Upper lobe of left lung (tissue), 6 donors: Measurements from ENCODE around the gene HLA-DQA1. TPM values are rescaled to one million over a fixed set of nuclear protein-coding genes. Genes with fewer than 3 reads are reported as not detected.
A peak's percentile ranks its signal among the peaks of the same experiment; 100 is the strongest.

Experiments used
- ATAC-seq, 2 donors: fragments of 200-7000 bp; cut with Tn5 transposase; one replicate each; pipeline ENCODE4 v1.9.1; 2022; ENCODE audit warnings: mild to moderate bottlenecking in 2 of 2, moderate library complexity in 2 of 2; ENCODE audit not compliant: low FRiP score in 2 of 2
- DNase-seq, 2 donors: peaks; one replicate each; pipeline ENCODE4 v3.0.0-alpha.2; 2019 to 2020
- H3K27ac ChIP-seq, 4 donors: fragments of 200-600 bp; sonication (generic); one replicate each; pipeline ENCODE4 v1.5.1; 2016 to 2019
- H3K27me3 ChIP-seq, 4 donors: fragments of 200-600 bp; sonication (generic); one replicate each; pipeline ENCODE4 v1.5.1; 2017 to 2019
- H3K36me3 ChIP-seq, 4 donors: fragments of 200-600 bp; sonication (generic); one replicate each; pipeline ENCODE4 v1.5.1; 2016 to 2019
- H3K4me1 ChIP-seq, 4 donors: fragments of 200-600 bp; sonication (generic); one replicate each; pipeline ENCODE4 v1.5.1; 2018 to 2019
- H3K4me3 ChIP-seq, 4 donors: fragments of 200-600 bp; sonication (generic); one replicate each; pipeline ENCODE4 v1.5.1; 2017 to 2019; ENCODE audit warnings: mild to moderate bottlenecking in 2 of 4, moderate library complexity in 1 of 4
- H3K9me3 ChIP-seq, 4 donors: fragments of 200-600 bp; sonication (generic); one replicate each; pipeline ENCODE4 v1.5.1; 2018 to 2019
- EP300 ChIP-seq, 4 donors: sonication (generic); formaldehyde crosslinking; IDR thresholded peaks; one replicate each; pipeline ENCODE4 v1.5.1; 2017; ENCODE audit warnings: antibody characterized with exemption in 4 of 4, control low read depth in 2 of 4
- POLR2A ChIP-seq, 4 donors: fragments of 450-650 bp; IDR thresholded peaks; one replicate each; pipeline ENCODE4 v1.5.1; 2016 to 2017; ENCODE audit warnings: antibody characterized with exemption in 4 of 4, mild to moderate bottlenecking in 2 of 4
- POLR2AphosphoS5 ChIP-seq, 2 donors: sonication (generic); formaldehyde crosslinking; IDR thresholded peaks; one replicate each; pipeline ENCODE4 v1.5.1; 2017; ENCODE audit warnings: antibody characterized with exemption in 2 of 2
- WGBS, 2 donors: methylation state at CpG; one replicate each; pipeline ENCODE4 v1.1.5; 2017 to 2018; 5-methylcytosine and 5-hydroxymethylcytosine counted together
- total RNA-seq, 6 donors: library from RNA; depleted of rRNA in 4 of 6; stranded (reverse); fragments of >200 nt in 4 of 6; gene quantifications; one replicate each; pipeline versions ENCODE4 v1.1.0 to v1.2.1, GENCODE V29; 2016 to 2021
- TF ChIP-seq, protein P1 (sequence below), 6 experiments: fragments of 450-650 bp in 4 of 6; fragments of 200-600 bp in 2 of 6; sonication (generic) in 2 of 6; IDR thresholded peaks; one replicate each; pipeline ENCODE4 v1.5.1; 2016 to 2019; ENCODE audit warnings: antibody characterized with exemption in 6 of 6
- donor health status: DM: no; HTN: no; CAD: no; lungs with moderate emphysema.
- donor health status: DM: no; HTN: yes; CAD: no; lungs with severe emphysema.

The HLA-DQA1 gene
- total RNA-seq, 6 donors from 2014 or later, result 7.8 to 476 (median 122) TPM; not detected in 1

DNA sequence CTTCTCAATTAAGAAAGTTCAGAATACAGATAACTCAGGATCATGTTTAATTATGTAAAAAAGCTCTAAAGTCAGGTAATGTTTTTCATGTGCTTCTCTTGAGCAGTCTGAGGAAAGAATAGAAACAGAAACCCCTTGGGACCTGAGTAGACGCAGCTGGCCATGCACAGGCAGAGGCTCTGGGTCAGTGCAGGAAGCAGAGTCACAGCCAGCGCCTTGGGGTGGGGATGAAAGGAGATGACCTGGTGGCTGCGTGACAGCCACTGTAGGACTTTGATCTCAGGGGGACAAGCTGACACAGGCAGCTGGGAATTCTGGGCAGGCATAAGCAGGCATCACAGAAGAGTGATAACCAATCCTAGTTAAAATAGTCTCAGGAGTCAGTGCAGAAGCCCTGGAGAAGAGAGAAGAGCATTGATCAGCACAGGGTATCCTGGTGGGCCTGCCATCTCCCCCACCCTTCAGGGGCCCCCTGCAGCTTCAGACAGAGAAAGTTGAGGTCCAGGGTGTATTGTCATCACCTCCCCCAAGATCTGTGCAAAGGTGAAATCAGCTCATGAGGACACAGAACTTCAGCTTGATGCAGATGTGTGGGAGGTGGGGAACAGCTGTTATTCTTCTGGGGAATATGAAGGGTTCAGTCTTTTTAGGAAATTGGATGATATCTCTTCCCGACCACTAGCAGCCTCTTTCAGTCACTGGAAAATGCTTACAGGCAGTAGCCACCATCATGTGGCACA, 22.8 kb downstream of the HLA-DQA1 start:
- WGBS, 2 donors, result 57 to 62% methylated on average over 4 of the region's 4 CpGs
- Histone ChIP-seq H3K4me3 (no peak overlapping the region), H3K27me3 (no peaks in the 10 kb centered on the region), H3K4me1 (no peaks in the 10 kb centered on the region), H3K36me3 (no peaks in the 10 kb centered on the region), H3K27ac (no peak overlapping the region), H3K9me3 (no peaks in the 10 kb centered on the region)
- no peak for TF ChIP-seq EP300 (IDR thresholded peaks at IDR 0.05)
- no peak for TF ChIP-seq POLR2A (IDR thresholded peaks at IDR 0.05)
- TF ChIP-seq POLR2AphosphoS5 (IDR thresholded peaks at IDR 0.05), result no peak
- TF ChIP-seq, protein P1, sequence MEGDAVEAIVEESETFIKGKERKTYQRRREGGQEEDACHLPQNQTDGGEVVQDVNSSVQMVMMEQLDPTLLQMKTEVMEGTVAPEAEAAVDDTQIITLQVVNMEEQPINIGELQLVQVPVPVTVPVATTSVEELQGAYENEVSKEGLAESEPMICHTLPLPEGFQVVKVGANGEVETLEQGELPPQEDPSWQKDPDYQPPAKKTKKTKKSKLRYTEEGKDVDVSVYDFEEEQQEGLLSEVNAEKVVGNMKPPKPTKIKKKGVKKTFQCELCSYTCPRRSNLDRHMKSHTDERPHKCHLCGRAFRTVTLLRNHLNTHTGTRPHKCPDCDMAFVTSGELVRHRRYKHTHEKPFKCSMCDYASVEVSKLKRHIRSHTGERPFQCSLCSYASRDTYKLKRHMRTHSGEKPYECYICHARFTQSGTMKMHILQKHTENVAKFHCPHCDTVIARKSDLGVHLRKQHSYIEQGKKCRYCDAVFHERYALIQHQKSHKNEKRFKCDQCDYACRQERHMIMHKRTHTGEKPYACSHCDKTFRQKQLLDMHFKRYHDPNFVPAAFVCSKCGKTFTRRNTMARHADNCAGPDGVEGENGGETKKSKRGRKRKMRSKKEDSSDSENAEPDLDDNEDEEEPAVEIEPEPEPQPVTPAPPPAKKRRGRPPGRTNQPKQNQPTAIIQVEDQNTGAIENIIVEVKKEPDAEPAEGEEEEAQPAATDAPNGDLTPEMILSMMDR (IDR thresholded peaks at IDR 0.05), result no peak
- no peak for DNase-seq
- no peak for ATAC-seq

DNA sequence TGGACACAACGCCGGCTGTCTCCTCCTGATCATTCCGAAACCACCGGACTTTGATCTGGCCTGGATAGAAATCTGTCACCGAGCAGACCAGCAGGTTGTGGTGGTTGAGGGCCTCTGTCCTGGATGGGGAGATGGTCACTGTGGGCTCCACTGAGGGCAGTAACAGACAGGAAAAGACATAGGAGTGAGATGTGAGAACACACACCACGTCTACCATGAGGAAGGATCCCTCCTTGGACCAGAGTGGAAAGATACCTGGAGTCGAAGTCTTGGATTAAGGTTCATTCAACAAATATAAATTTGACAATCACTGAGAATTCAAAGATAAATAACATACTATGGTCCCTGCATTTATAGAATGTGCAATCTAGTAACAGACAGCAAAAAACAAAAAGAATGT, 24.9 kb downstream of the HLA-DQA1 start:
- no peaks in the 10 kb centered on the region for H3K9me3 ChIP-seq
- TF ChIP-seq POLR2A (IDR thresholded peaks at IDR 0.05) (no peak), POLR2AphosphoS5 (IDR thresholded peaks at IDR 0.05) (no peak), EP300 (IDR thresholded peaks at IDR 0.05) (no peak)
- TF ChIP-seq, protein P1 (IDR thresholded peaks at IDR 0.05), result no peak
- 40 to 76% methylated on average over 3 to 7 of the region's 7 CpGs for WGBS, 2 donors
- DNase-seq (no peak), ATAC-seq (no peak)
- no peaks in the 10 kb centered on the region for H3K36me3 ChIP-seq
- H3K4me1 ChIP-seq, result no peaks in the 10 kb centered on the region
- no peaks in the 10 kb centered on the region for H3K27me3 ChIP-seq
- H3K4me3 ChIP-seq, result no peak overlapping the region
- no peak overlapping the region for H3K27ac ChIP-seq

DNA sequence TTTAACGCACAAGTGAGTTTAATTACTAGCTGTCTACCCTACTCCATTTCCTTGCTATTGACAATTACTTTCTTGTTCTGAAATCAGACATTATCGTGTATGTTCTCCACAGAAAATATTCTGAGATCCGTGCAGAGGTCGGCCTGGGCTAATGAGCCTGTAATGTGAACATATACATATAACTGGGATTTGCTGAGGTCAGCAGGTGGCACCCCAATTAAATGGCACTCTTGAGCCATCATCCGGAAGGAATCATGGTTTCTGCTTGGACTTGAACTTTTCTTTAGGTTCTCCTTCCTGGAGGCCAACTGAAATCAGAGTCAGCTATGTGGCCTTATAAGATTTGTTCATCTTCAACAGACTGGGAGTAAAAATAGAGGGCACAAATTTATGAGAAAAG, 25.6 kb downstream of the HLA-DQA1 start:
- DNase-seq, result no peak
- H3K27me3 ChIP-seq, result no peaks in the 10 kb centered on the region
- no peak overlapping the region for H3K4me3 ChIP-seq
- H3K27ac ChIP-seq, result no peak overlapping the region
- H3K36me3 ChIP-seq, result no peaks in the 10 kb centered on the region
- H3K4me1 ChIP-seq, result no peaks in the 10 kb centered on the region
- TF ChIP-seq EP300 (IDR thresholded peaks at IDR 0.05) (no peak), POLR2AphosphoS5 (IDR thresholded peaks at IDR 0.05) (no peak), POLR2A (IDR thresholded peaks at IDR 0.05) (no peak)
- no peak for ATAC-seq
- WGBS, 2 donors, result 40 to 42% methylated on average over 5 of the region's 5 CpGs
- H3K9me3 ChIP-seq, result no peaks in the 10 kb centered on the region

DNA sequence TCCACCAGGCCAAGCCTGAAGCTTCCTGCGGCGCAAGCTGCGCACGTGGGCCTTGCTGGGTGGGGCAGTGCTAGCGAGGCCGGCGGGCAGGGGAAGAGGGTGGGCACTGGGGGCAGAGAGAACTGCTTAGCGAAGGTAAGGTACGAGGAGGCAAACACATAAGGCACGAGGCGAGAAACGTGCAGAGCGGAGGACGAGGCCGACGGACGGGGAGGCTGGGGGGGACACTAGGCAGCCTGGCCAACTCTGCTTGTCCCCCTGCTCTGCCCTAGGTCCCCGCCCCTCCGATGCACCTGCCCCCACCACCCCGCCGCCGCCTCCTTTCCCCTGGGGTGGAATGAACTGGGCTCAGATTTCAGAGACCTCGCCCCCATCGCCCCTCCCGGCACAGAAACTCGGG, 27.1 kb downstream of the HLA-DQA1 start:
- DNase-seq (no peak), ATAC-seq (no peak)
- no peak overlapping the region for H3K27ac ChIP-seq
- no peaks in the 10 kb centered on the region for H3K9me3 ChIP-seq
- H3K27me3 ChIP-seq, result no peaks in the 10 kb centered on the region
- TF ChIP-seq EP300 (IDR thresholded peaks at IDR 0.05), result no peak
- TF ChIP-seq, protein P1 (IDR thresholded peaks at IDR 0.05), result no peak
- TF ChIP-seq POLR2A (IDR thresholded peaks at IDR 0.05), result no peak
- TF ChIP-seq POLR2AphosphoS5 (IDR thresholded peaks at IDR 0.05), result no peak
- no peaks in the 10 kb centered on the region for H3K36me3 ChIP-seq
- 20 to 39% methylated on average over 9 to 23 of the region's 26 CpGs for WGBS, 2 donors
- peaks cover 0 to 5% (median 0%) of the 10 kb centered on the region in 4 donors for H3K4me1 ChIP-seq
- H3K4me3 ChIP-seq, result no peak overlapping the region

DNA sequence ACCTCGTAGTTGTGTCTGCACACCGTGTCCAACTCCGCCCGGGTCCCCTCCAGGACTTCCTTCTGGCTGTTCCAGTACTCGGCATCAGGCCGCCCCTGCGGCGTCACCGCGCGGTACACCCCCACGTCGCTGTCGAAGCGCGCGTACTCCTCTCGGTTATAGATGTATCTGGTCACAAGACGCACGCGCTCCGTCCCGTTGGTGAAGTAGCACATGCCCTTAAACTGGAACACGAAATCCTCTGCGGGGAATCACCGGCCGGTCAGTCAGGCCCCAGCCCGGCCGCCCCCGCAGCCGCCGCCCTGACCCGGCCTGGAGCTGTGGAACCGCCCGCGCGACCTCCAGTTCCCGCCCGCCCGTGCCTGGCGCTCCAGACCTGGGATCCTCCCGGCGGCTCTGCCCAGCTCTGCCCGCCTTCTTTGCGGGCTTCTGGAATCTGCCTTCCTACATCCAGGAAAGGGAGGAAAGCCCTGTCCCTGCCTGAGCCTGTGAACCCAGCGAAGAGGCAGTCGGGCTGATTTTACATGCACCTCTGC, 27.7 kb downstream of the HLA-DQA1 start:
- WGBS, 2 donors, result 1% methylated on average over 22 of the region's 47 CpGs; no CpG with 5 or more reads in 1 of the 2 donors
- Histone ChIP-seq H3K27ac (no peak overlapping the region), H3K36me3 (no peaks in the 10 kb centered on the region), H3K4me3 (peak overlapping the region in 1 of 4 donors; percentile 18), H3K4me1 (peaks cover 0 to 5% (median 0%) of the 10 kb centered on the region in 4 donors), H3K9me3 (no peaks in the 10 kb centered on the region), H3K27me3 (no peaks in the 10 kb centered on the region)
- TF ChIP-seq, protein P1 (IDR thresholded peaks at IDR 0.05), result no peak
- TF ChIP-seq EP300 (IDR thresholded peaks at IDR 0.05) (no peak), POLR2AphosphoS5 (IDR thresholded peaks at IDR 0.05) (no peak)
- ATAC-seq, result peak; percentile 74
- DNase-seq, result peak; percentile 46 to 85
